Head of caudate nucleus (tissue), 42 donors: ENCODE measurements around the gene PTPRG.

Source experiments
- DNase-seq, 42 donors: peaks; one replicate each; pipeline versions ENCODE4 v3.0.0 to v3.0.0-alpha.2; 2020 to 2021; ENCODE audit warnings: mixed read lengths in 7 of 42
- intact Hi-C: fragments of 100-400 bp; cut with DNase I; formaldehyde crosslinking; loops from one replicate; pipeline ENCODE4 v1.15.0; 2022

The PTPRG gene

GRCh38 chr3:61943975-61944374 lies 382.6 kb downstream of the PTPRG start:
- intact Hi-C loops: no loop called here
- DNase-seq: no peak

- no peak for DNase-seq
- intact Hi-C loops: no loop called here
Observed at GRCh38 chr3:61944726-61945125, 383.4 kb downstream of the PTPRG start.

GRCh38 chr3:61945657-61946056 lies 384.3 kb downstream of the PTPRG start:
- no peak for DNase-seq
- intact Hi-C loops: no loop called here

DNA sequence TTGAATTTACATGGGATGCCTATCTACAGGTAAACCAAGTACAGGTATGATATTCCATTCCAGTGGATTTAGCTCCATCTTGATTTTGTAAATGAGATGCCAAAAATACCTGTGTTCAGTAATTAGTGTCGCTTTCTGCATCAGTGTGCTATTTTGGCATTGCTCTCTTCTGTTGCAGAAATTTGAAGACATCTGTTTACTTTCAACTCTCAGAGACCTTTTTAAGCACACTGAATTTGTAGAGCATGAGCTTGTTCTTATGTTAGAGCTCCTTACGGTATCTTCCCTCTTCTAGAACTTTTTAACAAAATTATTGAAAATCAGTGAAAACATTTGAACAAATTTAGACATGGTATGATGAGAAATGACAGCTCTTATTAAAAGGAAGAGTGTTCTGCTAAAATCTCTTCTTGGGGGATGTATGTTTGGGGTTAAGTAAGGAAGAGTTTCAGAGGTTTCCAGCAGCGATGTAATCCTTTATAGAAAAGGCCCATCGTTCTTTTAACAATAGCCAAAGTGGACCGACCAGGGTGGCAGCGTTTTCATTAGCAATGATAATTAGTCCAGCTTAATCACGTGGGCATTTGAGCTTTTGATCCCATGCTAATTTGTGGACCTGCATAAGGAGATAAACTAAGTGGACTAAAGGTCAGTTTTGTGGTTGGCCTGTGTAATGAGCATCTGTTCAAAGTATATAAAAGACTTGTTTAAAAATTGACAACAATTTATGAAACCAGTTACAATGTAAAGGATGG lies 385.4 kb downstream of the PTPRG start:
- intact Hi-C loops: no loop called here
- no peak for DNase-seq

DNA sequence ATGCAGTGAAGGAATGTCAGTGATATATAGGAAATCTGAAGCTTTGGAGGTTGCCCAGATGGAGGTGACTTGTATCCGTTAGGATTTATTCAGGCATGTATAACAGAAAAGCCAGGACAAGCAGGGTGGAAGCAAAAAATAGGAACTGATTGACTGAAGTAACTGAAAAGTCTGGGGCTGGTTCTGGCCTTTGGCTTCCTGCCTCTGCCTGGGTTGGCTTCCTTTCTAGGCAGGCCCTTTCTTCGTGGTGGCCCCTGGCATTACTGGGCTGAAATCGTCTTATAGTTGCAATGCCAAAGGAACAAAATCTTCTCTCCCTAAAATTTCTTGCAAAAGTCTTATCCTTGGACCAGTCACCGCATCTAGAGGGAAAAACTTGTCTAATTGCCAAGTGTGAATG lies 386.1 kb downstream of the PTPRG start:
- peak in 10 of 42 donors; percentile 19 to 51 (median 28) for DNase-seq
- intact Hi-C loops: no loop called here

DNA sequence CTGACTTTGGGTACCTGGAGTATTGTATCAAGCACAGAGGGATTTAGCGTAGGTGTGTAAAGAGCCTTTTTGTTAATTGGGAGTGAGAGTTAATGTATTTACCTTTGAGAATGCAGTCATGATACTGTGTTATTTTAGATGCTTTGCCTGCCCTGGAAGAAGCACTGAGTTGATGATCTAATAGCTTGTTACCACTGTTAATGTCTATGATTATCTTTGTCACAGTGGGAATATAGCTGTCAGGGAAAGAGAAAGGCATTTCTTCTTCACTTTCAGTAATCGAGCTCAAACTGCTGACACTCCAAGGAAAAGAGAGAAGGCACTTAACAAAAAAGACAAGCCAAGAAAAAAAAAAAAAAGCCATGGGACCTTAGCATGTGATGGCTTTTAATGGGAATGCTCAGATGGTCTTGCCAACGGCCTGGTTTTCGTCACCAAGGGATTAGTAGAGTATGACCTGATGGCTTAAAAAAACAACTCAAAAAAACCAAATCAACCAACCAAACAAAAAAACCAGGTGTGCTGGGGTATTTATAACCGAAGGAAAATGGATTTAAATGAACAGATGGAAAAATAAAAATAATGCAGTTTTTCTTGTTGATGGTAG lies 387.4 kb downstream of the PTPRG start:
- intact Hi-C loops: no loop called here
- no peak for DNase-seq

GRCh38 chr3:61954097-61954540 lies 392.7 kb downstream of the PTPRG start:
- DNase-seq: no peak
- intact Hi-C loops: no loop called here

DNA sequence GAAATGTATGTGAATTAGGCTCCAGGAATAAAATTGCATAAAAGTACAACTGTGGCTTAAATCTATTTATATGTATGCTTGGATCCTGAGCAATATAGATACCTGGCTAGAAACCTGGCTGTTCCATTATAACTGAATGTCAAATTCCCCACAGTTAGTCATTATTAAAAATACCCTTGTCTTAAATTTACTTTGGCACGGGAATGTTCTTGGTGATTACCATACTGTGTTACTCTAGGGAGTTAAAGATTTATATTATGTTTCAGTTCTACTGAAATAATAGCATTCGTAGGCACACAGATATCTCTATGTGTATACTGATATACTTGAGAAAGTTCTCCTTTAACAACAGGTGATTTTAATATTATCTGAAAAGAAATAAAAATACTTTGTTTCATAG lies 394.1 kb downstream of the PTPRG start:
- intact Hi-C loops: no loop called here
- DNase-seq: no peak

DNA sequence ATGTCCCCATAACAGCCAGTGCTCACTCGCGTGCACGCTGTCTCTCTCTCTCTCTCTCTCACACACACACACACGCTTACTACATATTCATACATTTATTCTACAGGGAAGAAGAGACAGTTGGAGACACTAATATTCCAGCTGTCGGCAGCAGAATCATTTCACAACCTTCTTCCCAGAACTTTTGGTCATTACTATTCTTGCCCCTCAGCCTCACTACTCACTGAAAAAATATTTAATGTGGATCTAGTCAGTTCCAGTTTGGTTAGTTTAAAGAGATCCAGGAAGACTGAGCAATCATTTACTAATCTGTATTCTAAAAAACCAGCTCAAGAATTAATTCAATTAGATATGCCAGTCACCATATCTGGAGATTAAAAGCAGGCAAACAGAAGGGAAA lies 394.9 kb downstream of the PTPRG start:
- DNase-seq: no peak
- intact Hi-C loops: no loop called here

- intact Hi-C loops: no loop called here
- DNase-seq: no peak
Observed at GRCh38 chr3:61957259-61957658, 395.9 kb downstream of the PTPRG start.

DNA sequence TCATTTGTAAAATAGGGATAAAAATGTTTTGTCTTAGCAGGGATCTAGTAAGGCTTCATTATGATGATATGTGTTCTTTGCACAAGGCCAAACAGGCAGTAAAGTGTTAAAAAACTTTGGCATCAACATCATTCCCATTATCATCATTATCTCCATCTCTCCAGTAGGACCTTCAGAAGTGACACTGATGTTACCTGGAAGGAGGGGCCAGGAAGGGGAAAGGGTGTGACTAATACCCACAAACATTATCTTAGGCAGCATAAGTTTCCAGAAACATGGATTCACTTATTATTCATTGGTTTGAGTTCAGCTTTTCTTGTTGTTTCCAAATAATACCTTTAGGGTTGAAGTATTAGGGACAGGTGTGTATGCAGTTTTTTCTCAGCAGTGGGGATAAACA lies 399.6 kb downstream of the PTPRG start:
- no peak for DNase-seq
- intact Hi-C loops: no loop called here

GRCh38 chr3:61961900-61962299 lies 400.5 kb downstream of the PTPRG start:
- no peak for DNase-seq
- intact Hi-C loops: no loop called here

- no peak for DNase-seq
- intact Hi-C loops: no loop called here
Observed at GRCh38 chr3:61964566-61964965, 403.2 kb downstream of the PTPRG start.

- intact Hi-C loops: no loop called here
- DNase-seq: no peak
Observed at GRCh38 chr3:61965770-61966131, 404.4 kb downstream of the PTPRG start.

DNA sequence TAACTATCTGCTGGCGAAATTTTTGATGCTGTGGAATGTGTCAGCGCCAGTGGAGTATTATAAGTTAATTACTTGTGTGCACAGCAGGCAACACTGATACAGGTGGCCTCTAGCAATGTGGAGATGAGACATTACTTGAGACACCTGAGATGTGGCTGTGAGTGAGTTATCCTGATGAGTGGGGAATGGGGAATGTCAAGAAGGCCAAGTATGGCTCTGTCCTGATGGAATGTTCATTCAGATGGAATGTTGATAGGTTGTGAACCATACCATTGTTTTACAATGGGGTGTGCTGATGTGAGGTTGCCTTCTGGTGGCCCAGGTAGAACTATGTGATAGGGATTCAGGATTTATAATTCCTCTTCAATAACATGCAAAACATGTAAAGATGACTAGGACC lies 404.8 kb downstream of the PTPRG start:
- intact Hi-C loops: no loop called here
- no peak for DNase-seq

DNA sequence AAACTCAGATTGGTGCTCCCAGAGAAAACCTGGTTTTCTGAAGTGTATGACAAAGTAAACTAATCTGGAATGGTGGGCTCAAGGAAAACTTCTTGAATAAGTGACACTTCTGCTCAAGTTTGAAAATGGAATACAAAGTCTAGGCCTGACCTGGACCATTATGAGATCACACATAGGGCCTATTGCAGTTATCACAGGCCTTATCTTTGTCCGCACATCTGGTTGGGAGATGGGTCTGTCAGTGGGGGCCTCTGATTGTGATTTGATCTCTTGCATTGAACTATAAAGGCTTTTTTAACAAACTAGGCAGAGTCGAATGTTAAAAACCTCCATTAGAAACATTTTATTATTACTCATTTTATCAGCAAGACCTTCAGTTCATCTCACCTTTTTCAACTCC lies 405.6 kb downstream of the PTPRG start:
- intact Hi-C loops: no loop called here

GRCh38 chr3:61967937-61968336 lies 406.6 kb downstream of the PTPRG start:
- intact Hi-C loops: no loop called here
- DNase-seq: no peak

More for the DNA sequence above, 405.6 kb downstream of the PTPRG start:
- no peak for DNase-seq

DNA sequence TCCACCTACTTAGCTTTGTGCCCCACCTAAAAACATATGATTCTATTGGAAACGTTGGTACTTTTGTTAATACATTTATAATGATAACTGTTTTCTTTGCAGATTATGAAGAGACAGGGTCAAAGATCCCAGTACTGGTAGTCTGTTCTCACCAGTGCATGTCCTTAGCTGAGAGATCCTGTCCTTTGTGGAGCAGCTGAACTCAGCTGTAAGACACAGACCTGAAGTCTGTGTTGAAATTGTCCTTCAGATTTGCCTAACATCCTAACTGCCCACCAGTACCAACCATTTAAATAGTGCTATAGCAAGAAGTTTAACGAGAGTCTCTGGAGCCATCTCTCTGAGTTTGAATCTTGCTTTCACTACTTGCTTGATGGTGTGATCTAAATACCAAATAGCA lies 413.3 kb downstream of the PTPRG start:
- intact Hi-C loops: no loop called here
- no peak for DNase-seq

GRCh38 chr3:61975199-61975598 lies 413.8 kb downstream of the PTPRG start:
- DNase-seq: no peak

DNA sequence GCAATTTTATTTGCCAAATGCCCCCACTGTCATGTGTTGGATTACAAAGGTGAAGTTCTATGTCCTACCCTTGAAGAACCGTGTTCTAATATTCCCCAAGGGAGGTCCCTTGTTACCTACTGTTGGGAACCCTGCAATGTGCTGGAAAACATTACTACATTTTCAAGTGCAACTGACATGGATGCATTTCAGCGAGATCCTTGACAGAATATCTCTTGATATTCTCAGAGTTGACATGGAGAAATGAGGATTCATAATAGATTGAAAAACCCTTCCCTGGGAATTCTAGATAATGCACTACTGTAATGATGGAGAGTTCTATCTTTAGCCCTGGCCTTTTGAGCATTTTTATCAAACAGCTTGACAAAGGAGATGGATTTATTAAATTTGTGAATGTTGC lies 414.6 kb downstream of the PTPRG start:
- DNase-seq: no peak
- intact Hi-C loops: no loop called here

More at GRCh38 chr3:61975199-61975598, 413.8 kb downstream of the PTPRG start:
- intact Hi-C loops: no loop called here
